Suprapubic skin (tissue), 3 donors: Measurements from ENCODE around the gene C1QC.

Source experiments
- POLR2A ChIP-seq, 2 donors: fragments of 450-650 bp; IDR thresholded peaks; one replicate each; pipeline ENCODE4 v1.6.1; 2017; ENCODE audit warnings: antibody characterized with exemption in 2 of 2, mild to moderate bottlenecking in 2 of 2, moderate library complexity in 2 of 2
- TF ChIP-seq, protein P1 (sequence below), 2 donors: fragments of 200-600 bp in 1 of 2; fragments of 450-650 bp in 1 of 2; sonication (generic) in 1 of 2; IDR thresholded peaks; one replicate each; pipeline ENCODE4 v1.5.1; 2016 to 2019; ENCODE audit warnings: antibody characterized with exemption in 2 of 2, mild to moderate bottlenecking in 1 of 2, moderate library complexity in 1 of 2

GRCh38 chr1:22616571-22616970 is 26.9 kb upstream of the C1QC start:
- TF ChIP-seq, protein P1, sequence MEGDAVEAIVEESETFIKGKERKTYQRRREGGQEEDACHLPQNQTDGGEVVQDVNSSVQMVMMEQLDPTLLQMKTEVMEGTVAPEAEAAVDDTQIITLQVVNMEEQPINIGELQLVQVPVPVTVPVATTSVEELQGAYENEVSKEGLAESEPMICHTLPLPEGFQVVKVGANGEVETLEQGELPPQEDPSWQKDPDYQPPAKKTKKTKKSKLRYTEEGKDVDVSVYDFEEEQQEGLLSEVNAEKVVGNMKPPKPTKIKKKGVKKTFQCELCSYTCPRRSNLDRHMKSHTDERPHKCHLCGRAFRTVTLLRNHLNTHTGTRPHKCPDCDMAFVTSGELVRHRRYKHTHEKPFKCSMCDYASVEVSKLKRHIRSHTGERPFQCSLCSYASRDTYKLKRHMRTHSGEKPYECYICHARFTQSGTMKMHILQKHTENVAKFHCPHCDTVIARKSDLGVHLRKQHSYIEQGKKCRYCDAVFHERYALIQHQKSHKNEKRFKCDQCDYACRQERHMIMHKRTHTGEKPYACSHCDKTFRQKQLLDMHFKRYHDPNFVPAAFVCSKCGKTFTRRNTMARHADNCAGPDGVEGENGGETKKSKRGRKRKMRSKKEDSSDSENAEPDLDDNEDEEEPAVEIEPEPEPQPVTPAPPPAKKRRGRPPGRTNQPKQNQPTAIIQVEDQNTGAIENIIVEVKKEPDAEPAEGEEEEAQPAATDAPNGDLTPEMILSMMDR (IDR thresholded peaks at IDR 0.05), result no peak
- TF ChIP-seq POLR2A (IDR thresholded peaks at IDR 0.05), result no peak
